T-helper 22 cell (primary cell): ENCODE results near the gene PLD4.
"Not testable (repeated sequence)": the region's sequence is repeated elsewhere in the genome, so short reads cannot be mapped to it uniquely, and the experiment has no call there.

Experiments
- DNase-seq: peaks from one replicate; pipeline ENCODE4 v3.0.0-alpha.2; 2020; ENCODE audit warnings: low read depth

PLD4 gene

GRCh38 chr14:104941508-104942365, 17.1 kb downstream of the PLD4 start:
- DNase-seq, result no peak

- DNase-seq, result no peak
Observed at GRCh38 chr14:104942586-104942985, 17.9 kb downstream of the PLD4 start.

GRCh38 chr14:104943216-104944015, 18.7 kb downstream of the PLD4 start:
- not testable (repeated sequence) for DNase-seq

GRCh38 chr14:104944016-104944308, 19.3 kb downstream of the PLD4 start:
- DNase-seq, result not testable (repeated sequence)

GRCh38 chr14:104944436-104945205, 19.9 kb downstream of the PLD4 start:
- not testable (repeated sequence) for DNase-seq

- not testable (repeated sequence) for DNase-seq
Observed at GRCh38 chr14:104945266-104945665, 20.6 kb downstream of the PLD4 start.

- not testable (repeated sequence) for DNase-seq
Observed at GRCh38 chr14:104945986-104946965, 21.6 kb downstream of the PLD4 start.

GRCh38 chr14:104947201-104947600, 22.5 kb downstream of the PLD4 start:
- not testable (repeated sequence) for DNase-seq

- not testable (repeated sequence) for DNase-seq
Observed at GRCh38 chr14:104947881-104948735, 23.4 kb downstream of the PLD4 start.

- DNase-seq, result no peak
Observed at GRCh38 chr14:104948736-104949031, 24.0 kb downstream of the PLD4 start.

GRCh38 chr14:104949406-104949955, 24.8 kb downstream of the PLD4 start:
- DNase-seq, result not testable (repeated sequence)

GRCh38 chr14:104950021-104950420, 25.3 kb downstream of the PLD4 start:
- DNase-seq, result no peak

- DNase-seq, result not testable (repeated sequence)
Observed at GRCh38 chr14:104950701-104951100, 26.0 kb downstream of the PLD4 start.

GRCh38 chr14:104951863-104952657, 27.4 kb downstream of the PLD4 start:
- not testable (repeated sequence) for DNase-seq

- no peak for DNase-seq
Observed at GRCh38 chr14:104953097-104953496, 28.4 kb downstream of the PLD4 start.

GRCh38 chr14:104953896-104954656, 29.4 kb downstream of the PLD4 start:
- DNase-seq, result no peak

GRCh38 chr14:104954746-104955395, 30.2 kb downstream of the PLD4 start:
- no peak for DNase-seq

GRCh38 chr14:104955396-104955770, 30.7 kb downstream of the PLD4 start:
- no peak for DNase-seq
